OCI-LY7 (cell line): ENCODE measurements around the gene SLC6A5. TPM values are rescaled to one million over a fixed set of nuclear protein-coding genes. Genes with fewer than 3 reads are reported as not detected.

Experiments used
- BruUV-seq: library from RNA; stranded (reverse); fragments of 400-500 nt; replicated peaks from 2 replicates; lab custom pipeline; 2021; lab: Mats Ljungman, UMichigan
- CTCF ChIA-PET: fragments of 300-600 bp; sonication (Branson Sonifier 250); formaldehyde crosslinking; loops from one replicate; lab custom pipeline; 2022; ENCODE audit warnings: antibody characterized with exemption; ENCODE audit not compliant: unreplicated experiment; lab: Charles Lee
- POLR2A ChIA-PET: fragments of 300-600 bp; sonication (Branson Sonifier 250); formaldehyde crosslinking; loops from one replicate; lab custom pipeline; 2022; ENCODE audit warnings: antibody characterized with exemption; lab: Charles Lee
- DNase-seq: peaks from one replicate; pipeline ENCODE4 v3.0.0-alpha.2; 2015; ENCODE audit warnings: low spot score
- H2AFZ ChIP-seq: fragments of 200-600 bp; sonication (generic), shearing (Covaris generic); 2 replicates; pipeline ENCODE4 v1.6.1; 2014; ENCODE audit warnings: mild to moderate bottlenecking, antibody characterized with exemption, low read length, moderate library complexity
- H3K27ac ChIP-seq: fragments of 200-600 bp; sonication (generic); 2 replicates; pipeline ENCODE4 v1.5.1; 2014; ENCODE audit warnings: mixed run types, low read depth, mild to moderate bottlenecking, moderate library complexity, low read length, inconsistent platforms; ENCODE audit not compliant: poor library complexity, severe bottlenecking
- H3K36me3 ChIP-seq: fragments of 200-600 bp; sonication (generic); 2 replicates; pipeline ENCODE4 v1.6.1; 2014; ENCODE audit warnings: mild to moderate bottlenecking, antibody characterized with exemption, low read length, moderate library complexity, mixed read lengths; ENCODE audit not compliant: insufficient read depth
- H3K4me1 ChIP-seq: fragments of 200-600 bp; sonication (generic); 2 replicates; pipeline ENCODE4 v1.5.1; 2014; ENCODE audit warnings: mild to moderate bottlenecking, low read length; ENCODE audit not compliant: insufficient read depth, poor library complexity, severe bottlenecking
- H3K4me2 ChIP-seq: fragments of 200-600 bp; sonication (generic); 2 replicates; pipeline ENCODE4 v1.6.1; 2014; ENCODE audit warnings: mild to moderate bottlenecking, low read length
- H3K4me3 ChIP-seq: fragments of 200-600 bp; sonication (generic); 2 replicates; pipeline ENCODE4 v1.5.1; 2014; ENCODE audit warnings: mild to moderate bottlenecking, low read depth, low read length; ENCODE audit not compliant: poor library complexity, severe bottlenecking
- H3K79me2 ChIP-seq: fragments of 200-600 bp; sonication (generic); 2 replicates; pipeline ENCODE4 v1.6.1; 2016; ENCODE audit warnings: low read depth, mild to moderate bottlenecking, low read length, moderate library complexity, mixed read lengths; ENCODE audit not compliant: insufficient read depth
- H3K9me2 ChIP-seq: fragments of 200-600 bp; sonication (generic); 2 replicates; pipeline ENCODE4 v1.6.1; 2016; ENCODE audit warnings: mild to moderate bottlenecking, low read length, mixed read lengths; ENCODE audit not compliant: insufficient read depth
- H3K9me3 ChIP-seq: fragments of 200-600 bp; sonication (generic); 2 replicates; pipeline ENCODE4 v1.6.1; 2014; ENCODE audit warnings: mild to moderate bottlenecking, mixed run types, low read length, mixed read lengths
- H4K20me1 ChIP-seq: fragments of 200-600 bp; sonication (generic); 2 replicates; pipeline ENCODE4 v1.6.1; 2014; ENCODE audit warnings: mild to moderate bottlenecking, antibody characterized with exemption, low read length, moderate library complexity, mixed read lengths; ENCODE audit not compliant: insufficient read depth
- CTCF ChIP-seq: fragments of 200-600 bp; sonication (generic); conservative IDR thresholded peaks from 2 replicates; pipeline ENCODE4 v1.5.1; 2014; ENCODE audit warnings: mild to moderate bottlenecking, antibody characterized with exemption, low read length, moderate library complexity, mixed read lengths
- EZH2phosphoT487 ChIP-seq: fragments of 200-600 bp; sonication (generic); IDR thresholded peaks from 2 replicates; pipeline ENCODE4 v1.6.1; 2018; ENCODE audit warnings: low read depth, borderline replicate concordance, mild to moderate bottlenecking, mixed run types, antibody characterized with exemption, low read length, moderate library complexity, mixed read lengths
- intact Hi-C: fragments of 100-400 bp; cut with micrococcal nuclease; formaldehyde crosslinking; loops from one replicate; pipeline ENCODE4 v1.10.0; 2022; ENCODE audit not compliant: unreplicated experiment
- total RNA-seq, 2 experiments: library from RNA; depleted of rRNA in 1 of 2; stranded (reverse); fragments of >200 nt in 1 of 2; shearing (Covaris generic) in 1 of 2; gene quantifications; 2 replicates each; pipeline ENCODE4 v1.2.3, GENCODE V29; 2014 to 2022

The SLC6A5 gene
- total RNA-seq, 2 experiments from 2014 or later, result not detected

GRCh38 chr11:20610825-20611224 lies 11.4 kb downstream of the SLC6A5 start:
- TF ChIP-seq CTCF, result no peak
- no peak for TF ChIP-seq EZH2phosphoT487
- POLR2A ChIA-PET, result no interaction called here
- no peak overlapping the region for H2AFZ ChIP-seq
- no peaks in the 10 kb centered on the region for H3K79me2 ChIP-seq
- CTCF ChIA-PET, result interaction anchor here (0.5 kb wide), 1 partner anchor 31 kb away, joined by 3 read pairs; no protein-coding TSS in a partner anchor
- intact Hi-C loops, result loop anchor here (2.0 kb wide), 1 partner anchor 224 kb away; the partner anchor contains the start of gene PRMT3
- H3K4me2 ChIP-seq, result no peak overlapping the region
- no peaks in the 10 kb centered on the region for H4K20me1 ChIP-seq
- H3K4me3 ChIP-seq, result no peak overlapping the region
- H3K27ac ChIP-seq, result no peak overlapping the region
- H3K9me2 ChIP-seq, result no peaks in the 10 kb centered on the region
- no peak for DNase-seq
- BruUV-seq, result no TSS peak
- H3K9me3 ChIP-seq, result no peaks in the 10 kb centered on the region
- H3K36me3 ChIP-seq, result no peaks in the 10 kb centered on the region
- H3K4me1 ChIP-seq, result no peaks in the 10 kb centered on the region

- H3K79me2 ChIP-seq, result no peaks in the 10 kb centered on the region
- H3K4me3 ChIP-seq, result no peak overlapping the region
- H3K27ac ChIP-seq, result no peak overlapping the region
- CTCF ChIA-PET, result no interaction called here
- no peaks in the 10 kb centered on the region for H3K4me1 ChIP-seq
- TF ChIP-seq EZH2phosphoT487, result no peak
- no peak for TF ChIP-seq CTCF
- intact Hi-C loops, result loop anchor here (2.0 kb wide), 1 partner anchor 225 kb away; the partner anchor contains the start of gene PRMT3
- H3K9me2 ChIP-seq, result no peaks in the 10 kb centered on the region
- no peak overlapping the region for H3K4me2 ChIP-seq
- H3K36me3 ChIP-seq, result no peaks in the 10 kb centered on the region
- H3K9me3 ChIP-seq, result no peaks in the 10 kb centered on the region
- no peak for DNase-seq
- no peaks in the 10 kb centered on the region for H4K20me1 ChIP-seq
- no TSS peak for BruUV-seq
- POLR2A ChIA-PET, result no interaction called here
- no peak overlapping the region for H2AFZ ChIP-seq
Measured at GRCh38 chr11:20611445-20611844, 12.0 kb downstream of the SLC6A5 start.

GRCh38 chr11:20611892-20612291 lies 12.5 kb downstream of the SLC6A5 start:
- Histone ChIP-seq H3K4me2 (no peak overlapping the region), H2AFZ (no peak overlapping the region), H3K4me1 (no peaks in the 10 kb centered on the region), H4K20me1 (no peaks in the 10 kb centered on the region), H3K9me3 (no peaks in the 10 kb centered on the region), H3K9me2 (no peaks in the 10 kb centered on the region), H3K79me2 (no peaks in the 10 kb centered on the region), H3K27ac (no peak overlapping the region), H3K4me3 (no peak overlapping the region), H3K36me3 (no peaks in the 10 kb centered on the region)
- intact Hi-C loops, result loop anchor here (2.0 kb wide), 1 partner anchor 225 kb away; the partner anchor contains the start of gene PRMT3
- POLR2A ChIA-PET, result no interaction called here
- no peak for DNase-seq
- CTCF ChIA-PET, result no interaction called here
- no peak for TF ChIP-seq CTCF
- no peak for TF ChIP-seq EZH2phosphoT487
- BruUV-seq, result no TSS peak
